Neural progenitor cell (in vitro differentiated cells): Measurements from ENCODE around the gene NINL.

Experiments used
- EZH2 ChIP-seq: fragments of 200-600 bp; sonication (generic); IDR thresholded peaks from 2 replicates; pipeline ENCODE4 v1.6.1; 2017; ENCODE audit warnings: antibody characterized with exemption, mild to moderate bottlenecking, moderate library complexity
- EZH2phosphoT487 ChIP-seq: fragments of 200-600 bp; sonication (generic); IDR thresholded peaks from 2 replicates; pipeline ENCODE4 v1.6.1; 2017; ENCODE audit warnings: antibody characterized with exemption
- TF ChIP-seq, protein P1 (sequence below): fragments of 200-600 bp; sonication (generic); IDR thresholded peaks from 2 replicates; pipeline ENCODE4 v1.5.1; 2017; ENCODE audit warnings: antibody characterized with exemption, mild to moderate bottlenecking

DNA sequence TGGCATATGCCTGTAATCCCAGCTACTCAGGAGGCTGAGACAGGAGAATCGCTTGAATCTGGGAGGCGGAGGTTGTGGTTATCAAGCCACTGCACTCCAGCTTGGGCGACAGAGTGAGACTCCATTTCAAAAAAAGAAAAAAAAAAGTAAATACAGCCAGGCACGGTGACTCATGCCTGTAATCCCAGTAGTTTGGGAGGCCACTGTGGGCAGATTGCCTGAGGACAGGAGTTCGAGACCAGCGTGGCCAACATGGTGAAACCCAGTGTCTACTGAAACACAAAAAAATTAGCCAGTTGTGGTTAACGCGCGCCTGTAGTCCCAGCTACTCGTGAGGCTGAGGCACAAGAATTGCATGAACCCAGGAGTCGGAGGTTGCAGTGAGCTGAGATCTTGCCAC lies 1.5 kb upstream of the NINL start:
- TF ChIP-seq, protein P1, sequence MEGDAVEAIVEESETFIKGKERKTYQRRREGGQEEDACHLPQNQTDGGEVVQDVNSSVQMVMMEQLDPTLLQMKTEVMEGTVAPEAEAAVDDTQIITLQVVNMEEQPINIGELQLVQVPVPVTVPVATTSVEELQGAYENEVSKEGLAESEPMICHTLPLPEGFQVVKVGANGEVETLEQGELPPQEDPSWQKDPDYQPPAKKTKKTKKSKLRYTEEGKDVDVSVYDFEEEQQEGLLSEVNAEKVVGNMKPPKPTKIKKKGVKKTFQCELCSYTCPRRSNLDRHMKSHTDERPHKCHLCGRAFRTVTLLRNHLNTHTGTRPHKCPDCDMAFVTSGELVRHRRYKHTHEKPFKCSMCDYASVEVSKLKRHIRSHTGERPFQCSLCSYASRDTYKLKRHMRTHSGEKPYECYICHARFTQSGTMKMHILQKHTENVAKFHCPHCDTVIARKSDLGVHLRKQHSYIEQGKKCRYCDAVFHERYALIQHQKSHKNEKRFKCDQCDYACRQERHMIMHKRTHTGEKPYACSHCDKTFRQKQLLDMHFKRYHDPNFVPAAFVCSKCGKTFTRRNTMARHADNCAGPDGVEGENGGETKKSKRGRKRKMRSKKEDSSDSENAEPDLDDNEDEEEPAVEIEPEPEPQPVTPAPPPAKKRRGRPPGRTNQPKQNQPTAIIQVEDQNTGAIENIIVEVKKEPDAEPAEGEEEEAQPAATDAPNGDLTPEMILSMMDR = no peak
- TF ChIP-seq EZH2 = no peak
- TF ChIP-seq EZH2phosphoT487 = no peak
